Measurements from ENCODE around the gene RAD23A.
"Not testable (repeated sequence)": the region's sequence is repeated elsewhere in the genome, so short reads cannot be mapped to it uniquely, and the experiment has no call there.

The RAD23A gene

GRCh38 chr19:12938779-12939601, 6.7 kb upstream of the RAD23A start:
- no peak for DNase-seq

- no peak for DNase-seq
Measured at GRCh38 chr19:12939975-12940423, 5.7 kb upstream of the RAD23A start.

GRCh38 chr19:12940897-12941296, 4.8 kb upstream of the RAD23A start:
- DNase-seq = no peak

GRCh38 chr19:12943437-12944044, 2.1 kb upstream of the RAD23A start:
- no peak for DNase-seq

- no peak for DNase-seq
Measured at GRCh38 chr19:12944104-12944674, 1.5 kb upstream of the RAD23A start.

- DNase-seq = no peak
Measured at GRCh38 chr19:12946092-12946721, 545 bp downstream of the RAD23A start.

GRCh38 chr19:12946731-12947496, 1.3 kb downstream of the RAD23A start:
- no peak for DNase-seq

- DNase-seq = no peak
Measured at GRCh38 chr19:12947702-12948611, 2.3 kb downstream of the RAD23A start.

- DNase-seq = no peak
Measured at GRCh38 chr19:12948612-12949362, 3.1 kb downstream of the RAD23A start.

- DNase-seq = no peak
Measured at GRCh38 chr19:12949363-12950283, 4.0 kb downstream of the RAD23A start.

- DNase-seq = not testable (repeated sequence)
Measured at GRCh38 chr19:12952050-12952449, 6.4 kb downstream of the RAD23A start.

- DNase-seq = no peak
Measured at GRCh38 chr19:12952488-12953137, 7.0 kb downstream of the RAD23A start.

GRCh38 chr19:12953138-12953798, 7.6 kb downstream of the RAD23A start:
- no peak for DNase-seq

- DNase-seq = no peak
Measured at GRCh38 chr19:12953799-12954611, 8.3 kb downstream of the RAD23A start.

GRCh38 chr19:12954612-12954962, 8.9 kb downstream of the RAD23A start:
- DNase-seq = no peak

GRCh38 chr19:12955575-12955974, 9.9 kb downstream of the RAD23A start:
- DNase-seq = not testable (repeated sequence)

- no peak for DNase-seq
Measured at GRCh38 chr19:12955996-12956395, 10.3 kb downstream of the RAD23A start.

Data from NCI-H526 treated with DMSO at 0.1 percent for 48 hours (cell line).